HL-60/S4 treated with phorbol 12-myristate 13-acetate at 8.2 ng/mL for 4 days and 3 days (cell line): ENCODE results near the gene SCN2A.

Source experiments
- in situ Hi-C: fragments of 300-500 bp; cut with MboI; formaldehyde crosslinking; loops from 2 replicates; pipeline ENCODE4 v1.15.0; 2022; ENCODE audit warnings: low sequenced_read_pairs

Gene SCN2A

GRCh38 chr2:165239230-165239629, at the start of gene SCN2A:
Gene SCN2A, plus strand, starts transcription at chr2:165239414. Its CDS starts 56,410 bp downstream, at chr2:165295824.
- in situ Hi-C loops = no loop called here

GRCh38 chr2:165191096-165191728, 48.0 kb upstream of the SCN2A start:
- in situ Hi-C loops = no loop called here

GRCh38 chr2:165192729-165193128, 46.5 kb upstream of the SCN2A start:
- in situ Hi-C loops = no loop called here

- in situ Hi-C loops = no loop called here
Observed at GRCh38 chr2:165193178-165193777, 45.9 kb upstream of the SCN2A start.

GRCh38 chr2:165196411-165196810, 42.8 kb upstream of the SCN2A start:
- in situ Hi-C loops = no loop called here

GRCh38 chr2:165197346-165197745, 41.9 kb upstream of the SCN2A start:
- in situ Hi-C loops = no loop called here

- in situ Hi-C loops = no loop called here
Observed at GRCh38 chr2:165198181-165198580, 41.0 kb upstream of the SCN2A start.

GRCh38 chr2:165202239-165202638, 37.0 kb upstream of the SCN2A start:
- in situ Hi-C loops = no loop called here

GRCh38 chr2:165203689-165204559, 35.3 kb upstream of the SCN2A start, which contains the start of gene SCN3A:
Gene SCN3A, minus strand, starts transcription at chr2:165204050. Its CDS starts 27,656 bp downstream, at chr2:165176394.
- in situ Hi-C loops = no loop called here

GRCh38 chr2:165205865-165206264, 33.3 kb upstream of the SCN2A start:
- in situ Hi-C loops = no loop called here

- in situ Hi-C loops = no loop called here
Observed at GRCh38 chr2:165208094-165208493, 31.1 kb upstream of the SCN2A start.

GRCh38 chr2:165214093-165214492, 25.1 kb upstream of the SCN2A start:
- in situ Hi-C loops = no loop called here

- in situ Hi-C loops = no loop called here
Observed at GRCh38 chr2:165219481-165219880, 19.7 kb upstream of the SCN2A start.

- in situ Hi-C loops = no loop called here
Observed at GRCh38 chr2:165224941-165225340, 14.3 kb upstream of the SCN2A start.

GRCh38 chr2:165227571-165227970, 11.6 kb upstream of the SCN2A start:
- in situ Hi-C loops = no loop called here

GRCh38 chr2:165237056-165237455, 2.2 kb upstream of the SCN2A start:
- in situ Hi-C loops = no loop called here

- in situ Hi-C loops = no loop called here
Observed at GRCh38 chr2:165238295-165238694, 919 bp upstream of the SCN2A start.

GRCh38 chr2:165239856-165240515, 772 bp downstream of the SCN2A start:
- in situ Hi-C loops = no loop called here

- in situ Hi-C loops = no loop called here
Observed at GRCh38 chr2:165240916-165241315, 1.7 kb downstream of the SCN2A start.

GRCh38 chr2:165245081-165245793, 6.0 kb downstream of the SCN2A start:
- in situ Hi-C loops = no loop called here

- in situ Hi-C loops = no loop called here
Observed at GRCh38 chr2:165248238-165248637, 9.0 kb downstream of the SCN2A start.
